HG02943 (cell line): Measurements from ENCODE around the gene HDAC6.
"Not testable (repeated sequence)": the region's sequence is repeated elsewhere in the genome, so short reads cannot be mapped to it uniquely, and the experiment has no call there.

Experiments used
- ATAC-seq: cut with Tn5 transposase; IDR thresholded peaks from one replicate; pipeline ENCODE4 v1.9.1; 2021; ENCODE audit warnings: mild to moderate bottlenecking, low read depth, moderate library complexity; ENCODE audit not compliant: unreplicated experiment

HDAC6 gene

DNA sequence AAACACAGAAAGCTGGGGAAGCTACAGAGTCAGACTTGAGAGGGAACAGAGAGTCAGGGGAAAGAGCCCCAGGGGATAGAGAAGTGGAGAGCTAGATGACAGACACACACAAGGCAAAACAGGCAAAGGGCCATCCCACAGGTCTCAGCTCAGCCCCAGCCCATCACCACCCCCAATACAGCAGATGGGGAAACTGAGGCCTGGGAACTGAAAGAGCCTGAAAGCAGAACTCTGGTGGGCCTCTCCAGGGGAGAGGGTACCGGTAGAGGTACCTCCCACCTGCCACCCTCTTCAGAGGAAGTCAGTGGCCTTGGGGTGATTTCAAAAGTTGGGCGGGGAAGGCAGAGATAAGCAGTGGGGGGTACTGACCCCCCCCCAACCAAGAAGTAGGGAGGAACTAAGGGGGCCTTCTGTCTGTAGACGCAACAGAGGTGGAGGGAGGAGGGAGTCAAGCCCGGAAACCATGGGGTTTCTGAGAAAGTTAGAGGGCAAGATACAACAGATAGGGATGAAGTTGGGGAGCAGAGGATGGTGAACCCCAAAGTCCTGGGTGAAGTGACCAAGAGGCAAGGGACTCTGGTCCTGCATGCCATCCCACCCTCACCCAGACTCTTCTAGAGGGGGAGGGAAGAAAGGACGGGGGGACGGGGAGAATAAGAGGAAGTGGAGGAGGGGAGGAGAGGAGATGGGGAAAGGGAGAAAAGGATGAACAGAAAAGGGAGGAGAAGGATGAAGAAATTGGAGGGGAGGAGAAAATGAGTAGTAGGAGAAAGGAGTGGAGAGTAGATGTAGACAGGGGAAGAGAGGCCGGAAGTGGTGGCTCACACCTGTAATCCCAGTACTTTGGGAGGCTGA, 12.3 kb upstream of the HDAC6 start:
- no peak for ATAC-seq

DNA sequence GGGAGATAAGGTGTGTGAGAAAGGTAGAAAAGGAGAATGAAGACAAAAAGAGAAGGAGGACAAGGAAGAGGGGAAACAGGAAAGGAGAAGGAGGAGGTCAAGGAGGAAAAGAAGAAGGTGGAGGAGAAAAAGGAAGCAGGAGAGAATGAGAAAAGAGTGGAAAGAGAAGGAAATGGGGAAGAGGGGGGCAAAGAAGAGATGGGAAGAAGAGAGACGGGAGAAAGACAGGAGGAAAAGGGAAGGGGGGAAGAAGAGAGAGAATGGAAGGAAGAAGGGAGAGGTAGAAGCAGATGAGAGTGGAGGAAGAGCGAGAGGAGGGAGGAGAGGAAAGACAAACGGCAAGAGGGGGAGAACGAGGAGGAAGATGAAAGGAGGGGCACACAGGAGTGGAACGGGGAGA, 11.4 kb upstream of the HDAC6 start:
- no peak for ATAC-seq

GRCh38 chrX:48791063-48791820, 10.6 kb upstream of the HDAC6 start:
- ATAC-seq, result no peak

GRCh38 chrX:48792219-48792618, 9.6 kb upstream of the HDAC6 start:
- no peak for ATAC-seq

GRCh38 chrX:48793935-48794334, 7.9 kb upstream of the HDAC6 start:
- no peak for ATAC-seq

- no peak for ATAC-seq
Observed at GRCh38 chrX:48794340-48794910, 7.4 kb upstream of the HDAC6 start.

DNA sequence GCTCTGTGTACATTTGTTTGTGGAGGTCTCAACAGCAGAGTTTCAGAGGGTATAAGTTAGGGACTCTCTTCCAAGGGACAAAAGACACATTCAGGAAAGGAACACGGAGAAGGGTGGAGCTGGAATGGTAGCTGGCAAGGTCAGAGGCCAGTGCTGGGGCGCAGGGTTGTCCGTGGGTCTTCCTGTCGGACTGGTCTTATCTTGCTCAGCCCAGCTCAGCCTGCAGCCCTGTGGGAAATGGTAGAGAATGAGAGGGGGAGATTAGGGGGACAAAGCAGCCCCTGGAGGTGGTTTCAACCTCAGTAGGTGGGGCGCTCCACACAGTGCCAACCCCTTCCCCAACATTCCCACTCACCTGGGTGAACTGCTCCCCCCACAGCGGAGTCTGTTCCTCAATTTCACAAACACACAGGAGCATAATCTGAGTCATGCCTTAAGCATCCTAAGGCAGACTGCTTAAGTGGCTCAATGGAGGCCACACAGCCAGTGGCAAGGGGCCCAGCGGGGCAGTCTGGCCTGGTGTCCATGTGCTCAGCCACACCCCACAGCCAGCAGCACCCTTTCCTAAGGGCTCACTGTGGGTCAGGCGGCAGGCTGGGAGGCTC, 6.9 kb upstream of the HDAC6 start:
- no peak for ATAC-seq

- no peak for ATAC-seq
Observed at GRCh38 chrX:48798318-48798717, 3.5 kb upstream of the HDAC6 start.

- no peak for ATAC-seq
Observed at GRCh38 chrX:48800574-48801279, 1.1 kb upstream of the HDAC6 start.

DNA sequence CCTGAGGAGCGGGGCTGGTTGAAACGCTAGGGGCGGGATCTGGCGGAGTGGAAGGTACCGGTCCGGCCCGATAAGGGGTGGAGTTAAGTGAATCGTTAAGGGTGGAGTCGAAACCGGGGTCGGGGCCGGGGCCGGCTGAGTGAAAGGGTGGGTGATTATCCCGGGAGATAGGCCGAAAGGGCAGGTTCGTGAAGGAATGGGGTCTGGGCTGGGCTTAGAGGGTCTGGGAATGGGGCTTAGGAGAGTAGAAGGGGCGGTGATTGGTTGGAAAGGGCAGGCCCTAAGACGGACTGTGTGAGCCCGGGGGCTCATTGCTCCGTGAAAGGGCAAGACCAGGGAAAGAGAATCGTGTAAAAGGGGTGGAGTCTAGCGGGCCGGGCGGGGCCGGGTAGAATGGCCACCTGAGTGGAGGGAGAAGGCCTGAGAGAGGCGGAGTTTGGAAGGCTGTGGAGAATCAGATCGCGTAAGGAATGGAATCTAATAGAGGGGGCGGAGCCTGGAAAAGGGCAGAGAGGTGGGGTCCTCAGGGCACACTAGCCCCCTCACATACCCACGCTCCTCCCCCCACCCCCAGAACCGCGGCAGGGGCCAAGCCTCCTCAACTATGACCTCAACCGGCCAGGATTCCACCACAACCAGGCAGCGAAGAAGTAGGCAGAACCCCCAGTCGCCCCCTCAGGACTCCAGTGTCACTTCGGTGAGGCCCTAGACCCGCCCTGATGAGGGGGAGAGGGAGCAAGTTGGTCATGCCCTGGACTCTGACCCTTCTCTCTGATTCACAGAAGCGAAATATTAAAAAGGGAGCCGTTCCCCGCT, 430 bp downstream of the HDAC6 start:
- ATAC-seq, result peak; percentile 37

- no peak for ATAC-seq
Observed at GRCh38 chrX:48802905-48803200, 986 bp downstream of the HDAC6 start.

GRCh38 chrX:48806081-48806480, 4.2 kb downstream of the HDAC6 start:
- ATAC-seq, result no peak

DNA sequence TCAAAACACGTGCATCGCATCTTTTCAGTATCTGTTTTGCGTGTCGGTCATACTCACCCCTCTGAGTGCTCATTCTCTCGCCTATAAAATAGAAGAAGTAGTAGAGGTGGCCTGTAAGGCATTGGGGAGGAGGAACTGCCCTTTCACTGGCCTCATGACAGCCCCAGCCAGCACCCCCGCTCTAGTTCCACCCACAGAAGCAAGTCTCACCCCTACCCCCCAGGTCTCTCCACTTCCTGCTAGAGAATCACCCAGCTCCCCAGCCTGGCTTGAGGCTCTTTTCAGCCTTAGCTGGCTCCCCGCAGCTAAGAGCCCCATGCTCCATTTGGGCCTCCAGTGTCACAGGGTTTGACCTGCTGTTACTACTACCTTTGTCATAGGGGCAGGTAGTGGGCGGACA, 11.8 kb downstream of the HDAC6 start:
- ATAC-seq, result no peak

- no peak for ATAC-seq
Observed at GRCh38 chrX:48814722-48815121, 12.9 kb downstream of the HDAC6 start.

- no peak for ATAC-seq
Observed at GRCh38 chrX:48815266-48815665, 13.4 kb downstream of the HDAC6 start.

GRCh38 chrX:48816014-48816810, 14.3 kb downstream of the HDAC6 start:
- no peak for ATAC-seq

DNA sequence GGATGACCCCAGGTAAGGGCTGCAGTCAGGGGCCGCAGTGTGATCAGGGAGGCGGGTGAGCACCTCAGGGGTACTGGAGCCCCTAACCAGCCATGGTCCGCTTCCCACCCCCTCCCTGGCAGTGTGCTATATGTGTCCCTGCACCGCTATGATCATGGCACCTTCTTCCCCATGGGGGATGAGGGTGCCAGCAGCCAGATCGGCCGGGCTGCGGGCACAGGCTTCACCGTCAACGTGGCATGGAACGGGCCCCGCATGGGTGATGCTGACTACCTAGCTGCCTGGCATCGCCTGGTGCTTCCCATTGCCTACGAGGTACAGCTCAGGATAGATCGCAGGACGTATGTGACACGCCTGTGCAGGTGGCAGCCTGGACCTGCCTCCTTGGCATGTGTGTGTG, 16.2 kb downstream of the HDAC6 start:
- no peak for ATAC-seq

DNA sequence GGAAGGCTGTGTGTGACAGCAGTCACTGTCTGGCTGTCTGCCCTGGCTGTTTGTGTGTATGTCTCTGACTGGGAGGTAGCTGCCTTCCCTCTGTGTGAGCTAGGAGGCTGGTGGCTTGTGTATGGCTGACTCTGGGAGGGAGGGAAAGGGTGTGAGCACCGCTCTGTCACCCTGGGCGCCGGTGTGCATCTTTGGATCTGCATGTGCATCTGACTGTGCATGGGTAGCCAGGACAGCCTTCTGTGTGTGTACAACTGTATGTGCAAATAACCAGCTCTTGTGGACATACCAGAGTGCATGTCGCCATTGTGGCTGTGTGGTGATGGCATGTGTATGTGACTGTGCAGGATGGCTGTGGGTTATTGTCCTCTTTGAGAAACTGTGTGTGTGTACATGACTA, 17.0 kb downstream of the HDAC6 start:
- ATAC-seq, result no peak

DNA sequence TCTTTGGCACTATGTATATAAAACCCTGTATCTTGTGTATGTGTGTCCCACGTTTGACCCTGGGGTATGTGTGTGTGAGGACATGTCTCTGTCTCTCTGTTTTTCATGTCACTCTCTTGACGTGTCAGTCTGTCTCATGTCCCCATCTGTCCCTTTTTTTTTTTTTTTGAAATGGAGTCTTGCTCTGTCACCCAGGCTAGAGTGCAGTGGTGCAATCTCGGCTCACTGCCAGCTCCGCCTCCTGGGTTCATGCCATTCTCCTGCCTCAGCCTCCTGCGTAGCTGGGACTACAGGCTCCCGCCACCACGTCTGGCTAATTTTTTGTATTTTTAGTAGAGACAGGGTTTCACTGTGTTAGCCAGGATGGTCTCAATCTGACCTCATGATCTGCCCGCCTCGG, 17.5 kb downstream of the HDAC6 start:
- not testable (repeated sequence) for ATAC-seq
